Measurements from ENCODE around the gene EXOSC1. TPM values are rescaled to one million over a fixed set of nuclear protein-coding genes. Genes with fewer than 3 reads are reported as not detected.
"Not testable (repeated sequence)": the region's sequence is repeated elsewhere in the genome, so short reads cannot be mapped to it uniquely, and the experiment has no call there.

Gene EXOSC1
- total RNA-seq, 1 donor from 2014 or later: 40.2 TPM

DNA sequence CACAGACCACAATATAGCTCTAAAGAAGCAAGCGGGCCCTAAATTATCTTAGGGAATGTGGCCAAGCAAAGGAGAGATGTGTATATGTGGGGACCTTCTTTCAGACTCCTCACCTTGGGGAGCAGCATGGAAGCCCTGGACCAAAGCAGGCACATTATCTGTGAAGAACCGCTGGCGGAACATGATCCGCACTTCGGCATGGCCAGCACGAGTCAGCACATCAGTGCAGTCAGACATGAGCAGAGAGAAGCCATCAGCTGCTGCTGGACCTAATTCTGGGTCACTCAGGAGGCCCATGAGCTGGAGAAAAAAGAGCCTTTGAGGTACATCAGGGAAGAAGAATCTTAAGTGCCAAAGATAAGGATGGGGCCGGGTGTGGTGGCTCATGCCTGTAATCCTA lies 14.1 kb upstream of the EXOSC1 start:
- no peak for DNase-seq (ENCODE audit: extremely low read depth, low read depth, low spot score)

- DNase-seq (ENCODE audit: extremely low read depth, low read depth, low spot score): no peak
Measured at GRCh38 chr10:97459111-97459510, 13.3 kb upstream of the EXOSC1 start.

- DNase-seq (ENCODE audit: extremely low read depth, low read depth, low spot score): no peak
Measured at GRCh38 chr10:97456686-97457065, 10.9 kb upstream of the EXOSC1 start.

- no peak for DNase-seq (ENCODE audit: extremely low read depth, low read depth, low spot score)
Measured at GRCh38 chr10:97456034-97456685, 10.4 kb upstream of the EXOSC1 start.

- no peak for DNase-seq (ENCODE audit: extremely low read depth, low read depth, low spot score)
Measured at GRCh38 chr10:97454330-97455036, 8.7 kb upstream of the EXOSC1 start.

- DNase-seq (ENCODE audit: extremely low read depth, low read depth, low spot score): no peak
Measured at GRCh38 chr10:97452352-97452751, 6.5 kb upstream of the EXOSC1 start.

- no peak for DNase-seq (ENCODE audit: extremely low read depth, low read depth, low spot score)
Measured at GRCh38 chr10:97451605-97452004, 5.8 kb upstream of the EXOSC1 start.

- no peak for DNase-seq (ENCODE audit: extremely low read depth, low read depth, low spot score)
Measured at GRCh38 chr10:97450828-97451227, 5.0 kb upstream of the EXOSC1 start.

- DNase-seq (ENCODE audit: extremely low read depth, low read depth, low spot score): no peak
Measured at GRCh38 chr10:97445357-97445721, 467 bp downstream of the EXOSC1 start.

DNA sequence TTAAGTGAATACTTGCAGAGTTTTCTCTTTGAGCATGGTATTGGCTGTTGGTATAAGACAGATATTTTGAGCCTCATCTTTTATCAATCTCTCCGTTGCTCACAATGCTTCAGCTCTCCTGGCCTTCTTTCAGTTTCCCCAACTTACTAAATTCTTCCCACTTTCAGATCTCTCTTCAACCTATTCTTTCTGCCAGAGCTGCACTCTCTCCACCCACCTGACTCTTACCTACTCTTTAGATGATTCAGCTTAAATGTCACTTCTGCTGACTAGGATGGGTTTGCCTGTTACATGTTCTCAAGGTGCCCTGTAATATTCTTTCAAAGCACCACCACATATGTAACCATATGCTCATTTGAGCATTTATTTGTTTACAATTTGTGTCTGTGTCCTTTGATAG lies 1.6 kb downstream of the EXOSC1 start:
- no peak for DNase-seq (ENCODE audit: extremely low read depth, low read depth, low spot score)

DNA sequence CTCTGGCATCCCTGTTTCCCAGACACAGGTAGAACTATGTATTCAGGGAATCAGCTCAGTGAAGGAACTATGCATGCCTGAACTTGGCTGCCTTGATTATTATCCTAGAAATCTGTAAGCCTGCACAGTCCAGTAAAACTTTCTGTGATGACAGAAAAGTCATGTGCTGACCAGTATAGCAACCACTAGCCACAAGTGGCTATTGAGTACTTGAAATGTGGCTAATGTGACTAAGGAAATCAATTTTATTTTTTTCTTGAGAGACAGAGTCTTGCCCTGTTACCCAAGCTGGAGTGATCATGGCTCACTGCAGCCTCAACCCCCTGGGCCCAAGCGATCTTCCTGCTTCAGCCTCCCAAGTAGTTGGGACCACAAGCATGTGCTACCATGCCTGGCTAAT lies 3.5 kb downstream of the EXOSC1 start:
- DNase-seq (ENCODE audit: extremely low read depth, low read depth, low spot score): no peak

DNA sequence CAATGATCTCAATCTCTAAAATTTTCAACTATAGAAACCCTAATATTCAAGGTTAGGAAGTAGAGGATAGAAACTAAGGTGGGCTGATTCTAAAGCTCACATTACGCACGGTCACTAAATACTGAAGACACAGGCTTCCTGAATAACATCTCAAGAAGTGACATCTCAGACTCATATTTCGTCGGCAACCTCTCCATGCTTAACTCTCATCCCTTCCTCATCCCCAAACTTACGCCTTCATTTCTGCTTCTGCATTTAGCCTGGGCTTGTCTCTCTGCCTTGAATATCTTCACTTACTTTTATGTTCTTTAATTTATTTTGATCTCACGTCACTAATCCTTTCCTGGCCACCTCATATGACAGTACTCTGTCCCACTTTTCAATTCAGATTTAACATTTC lies 10.6 kb downstream of the EXOSC1 start:
- DNase-seq (ENCODE audit: extremely low read depth, low read depth, low spot score): no peak

DNA sequence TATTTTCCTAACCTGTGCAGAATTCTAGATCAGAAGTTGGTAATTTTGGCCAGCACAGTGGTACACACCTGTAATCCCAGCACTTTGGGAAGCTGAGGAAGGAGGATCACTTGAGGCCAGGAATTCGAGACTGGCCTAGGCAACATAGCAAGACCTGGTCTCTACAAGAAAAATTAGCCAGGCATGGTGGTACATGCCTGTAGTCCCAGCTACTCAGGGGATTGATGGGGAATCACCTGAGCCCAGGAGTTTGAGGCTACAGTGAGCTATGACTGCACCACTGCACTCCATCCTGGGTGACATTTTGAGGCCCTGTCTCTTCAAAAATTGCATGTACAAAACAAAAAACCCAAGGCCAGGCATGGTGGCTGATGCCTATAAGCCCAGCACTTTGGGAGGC lies 11.2 kb downstream of the EXOSC1 start:
- no peak for DNase-seq (ENCODE audit: extremely low read depth, low read depth, low spot score)

DNA sequence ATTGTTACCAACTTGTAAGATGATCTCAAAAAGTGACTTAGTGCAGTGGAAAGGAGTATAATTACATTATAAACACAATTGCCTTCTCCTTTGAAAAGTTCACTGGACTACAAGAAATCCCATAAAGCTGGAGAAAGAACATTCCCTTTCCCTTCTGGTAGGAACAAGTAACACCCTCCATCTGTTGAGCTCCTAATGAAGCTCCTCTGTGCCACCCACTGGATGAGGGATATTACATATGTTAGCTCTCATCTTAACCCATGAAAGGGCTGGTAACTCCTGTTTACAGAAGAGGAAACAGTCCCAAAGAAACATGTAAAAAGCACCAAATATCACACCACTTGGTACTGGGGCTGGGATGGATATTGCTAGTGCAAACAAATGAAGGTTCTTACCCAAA lies 11.8 kb downstream of the EXOSC1 start:
- no peak for DNase-seq (ENCODE audit: extremely low read depth, low read depth, low spot score)

DNA sequence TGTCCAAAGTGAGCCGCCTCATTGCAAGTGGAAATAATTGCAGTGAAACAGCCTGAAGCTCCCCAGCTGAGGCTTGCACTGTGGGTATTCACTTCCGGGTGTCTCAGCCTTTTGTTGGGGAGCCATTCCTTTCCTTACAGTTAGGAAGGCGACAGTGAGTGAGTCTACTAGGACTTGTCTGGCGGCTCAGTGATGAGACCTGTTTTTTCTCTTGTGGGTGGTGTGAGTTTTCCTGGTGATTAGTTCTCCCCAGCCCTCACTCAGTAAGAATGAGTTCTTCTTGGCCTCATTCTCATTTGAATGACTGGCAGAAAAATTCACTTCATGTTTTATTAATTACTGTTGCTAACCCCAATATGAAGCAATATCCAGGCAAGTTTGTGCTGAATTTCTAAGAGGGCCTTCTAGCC lies 17.2 kb downstream of the EXOSC1 start:
- no peak for DNase-seq (ENCODE audit: extremely low read depth, low read depth, low spot score)

- no peak for DNase-seq (ENCODE audit: extremely low read depth, low read depth, low spot score)
Measured at GRCh38 chr10:97427571-97428179, 18.1 kb downstream of the EXOSC1 start.

DNA sequence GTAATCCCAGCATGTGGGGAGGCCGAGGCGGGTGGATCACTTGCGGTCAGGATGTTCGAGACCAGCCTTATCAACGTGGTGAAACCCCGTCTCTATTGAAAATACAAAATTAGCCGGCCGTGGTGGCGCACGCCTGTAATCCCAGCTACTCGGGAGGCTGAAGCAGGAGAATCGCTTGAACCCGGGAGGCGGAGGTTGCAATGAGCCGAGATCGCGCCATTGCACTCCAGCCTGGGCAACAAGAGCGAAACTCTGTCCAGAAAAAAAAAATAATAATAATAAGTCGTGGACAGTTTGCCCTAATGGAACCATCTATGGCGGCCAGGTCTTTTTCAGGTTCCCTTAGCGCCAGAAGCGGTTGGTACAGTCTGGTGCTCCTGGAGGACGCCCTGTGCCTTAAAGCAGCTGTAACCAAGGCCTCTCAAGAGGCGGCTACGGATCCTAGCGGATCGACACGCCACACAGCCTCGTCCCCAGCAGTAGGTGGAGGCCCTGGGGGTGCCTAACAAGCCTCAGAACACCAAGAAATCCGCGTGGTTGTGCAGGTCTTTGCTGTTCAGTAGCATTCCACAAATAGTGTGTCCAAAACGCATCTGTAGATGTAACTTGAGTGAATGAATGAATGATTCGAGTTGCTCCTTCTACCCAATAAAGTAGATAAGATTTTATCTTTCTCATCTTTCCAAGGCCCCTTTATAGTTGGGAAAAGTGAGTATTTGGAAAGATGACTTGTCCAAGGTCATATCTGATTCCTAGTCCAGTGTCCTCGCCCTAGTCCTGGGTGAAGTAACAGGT lies 18.8 kb downstream of the EXOSC1 start:
- DNase-seq (ENCODE audit: extremely low read depth, low read depth, low spot score): no peak

- peak; percentile 61 for DNase-seq (ENCODE audit: extremely low read depth, low read depth, low spot score)
Measured at GRCh38 chr10:97425964-97426775, 19.6 kb downstream of the EXOSC1 start, which contains the start of gene PGAM1. TSS of gene PGAM1 (plus strand) at chr10:97426191. CDS start at chr10:97426308, 117 bp downstream.

DNA sequence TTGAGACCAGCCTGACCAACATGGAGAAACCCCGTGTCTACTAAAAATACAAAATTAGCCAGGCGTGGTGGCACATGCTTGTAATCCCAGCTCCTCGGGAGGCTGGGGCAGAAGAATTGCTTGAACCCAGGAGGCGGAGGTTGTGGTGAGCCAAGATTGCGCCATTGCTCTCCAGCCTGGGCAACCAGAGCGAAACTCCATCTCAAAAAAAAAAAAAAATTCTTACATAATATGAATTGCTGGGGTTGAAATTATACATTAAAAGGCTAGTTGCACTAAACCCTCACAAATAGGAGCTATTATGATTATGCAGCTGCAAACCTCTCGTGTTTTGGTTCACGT lies 22.1 kb downstream of the EXOSC1 start:
- DNase-seq (ENCODE audit: extremely low read depth, low read depth, low spot score): not testable (repeated sequence)

- no peak for DNase-seq (ENCODE audit: extremely low read depth, low read depth, low spot score)
Measured at GRCh38 chr10:97416565-97416964, 29.2 kb downstream of the EXOSC1 start.

DNA sequence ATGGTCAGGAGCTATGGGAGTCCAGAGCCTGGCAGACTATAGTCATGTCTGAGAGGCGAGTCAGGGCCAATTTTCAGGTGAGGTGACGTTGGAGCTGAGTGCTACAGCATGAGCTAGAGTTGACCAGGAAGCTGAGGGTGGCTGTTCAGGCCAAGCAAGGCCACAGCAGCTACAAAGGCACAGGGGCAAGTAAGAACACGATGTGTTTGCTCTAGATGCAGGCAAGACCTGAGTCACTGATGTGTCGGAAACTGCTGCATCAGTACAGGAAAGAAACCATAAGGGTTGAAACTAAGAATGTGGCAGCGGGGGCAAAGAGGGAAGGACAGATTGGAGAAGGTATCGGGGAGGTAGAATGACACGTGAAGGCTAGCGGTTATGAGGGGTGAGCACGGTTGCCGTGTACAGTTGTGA lies 32.9 kb downstream of the EXOSC1 start:
- no peak for DNase-seq (ENCODE audit: extremely low read depth, low read depth, low spot score)

Measured in glomerular endothelial cell (primary cell).